Spleen (tissue), 7 donors: ENCODE measurements around the gene MAST4.

Experiments
- CTCF ChIP-seq, 11 experiments: fragments of 200-600 bp in 7 of 11; fragments of 450-650 bp in 4 of 11; sonication (generic) in 4 of 11; IDR thresholded peaks in 8 of 11; conservative IDR thresholded peaks in 3 of 11; 1 replicate in 7 of 11; 2 replicates in 4 of 11; pipeline versions ENCODE4 v1.4.0 to v1.8.0; 2016 to 2021; ENCODE audit warnings: antibody characterized with exemption in 11 of 11, inconsistent platforms in 4 of 11, mild to moderate bottlenecking in 1 of 11
- POLR2A ChIP-seq, 3 donors: fragments of 450-650 bp; IDR thresholded peaks; one replicate each; pipeline ENCODE4 v1.5.1; 2017; ENCODE audit warnings: antibody characterized with exemption in 3 of 3, mild to moderate bottlenecking in 1 of 3
- donor health status: DM: no; HTN: no; CAD: no; lungs with moderate emphysema.
- donor health status: DM: no; HTN: no; CAD: no.
- donor health status: DM: no; HTN: no; CAD: no.

- no peak for TF ChIP-seq POLR2A (IDR thresholded peaks at IDR 0.05)
- TF ChIP-seq CTCF (IDR thresholded peaks at IDR 0.05 in 8 of 11, conservative IDR thresholded peaks at IDR 0.05 in 3 of 11): no peak
These were observed 544.2 kb downstream of the MAST4 start for GRCh38 chr5:67140413-67140812.
